Measurements from ENCODE around the gene C17orf107. TPM values are rescaled to one million over a fixed set of nuclear protein-coding genes. Genes with fewer than 3 reads are reported as not detected.

C17orf107 gene
- total RNA-seq, 1 experiment from 2014 or later: 2.1 TPM

GRCh38 chr17:4948931-4949320, 49.6 kb downstream of the C17orf107 start:
- Mint-ChIP-seq H3K36me3 (ENCODE audit: insufficient read depth, unreplicated experiment) (peaks cover 55% of the 10 kb centered on the region), H3K9me3 (ENCODE audit: low read depth, unreplicated experiment) (no peaks in the 10 kb centered on the region), H3K27ac (ENCODE audit: unreplicated experiment) (peak overlapping the region; percentile 69), H3K4me3 (ENCODE audit: low read depth, unreplicated experiment) (peak overlapping the region; percentile 89), H3K4me1 (ENCODE audit: low read depth, unreplicated experiment) (peaks cover 28% of the 10 kb centered on the region), H3K27me3 (ENCODE audit: unreplicated experiment) (no peaks in the 10 kb centered on the region)
- BruUV-seq (replicated peaks): no TSS peak
- TF ChIP-seq CTCF (IDR thresholded peaks at IDR 0.05; ENCODE audit: unreplicated experiment): no peak
- CTCF ChIA-PET: no interaction called here
- intact Hi-C loops (cut with micrococcal nuclease; ENCODE audit: unreplicated experiment): no loop called here
- DNase-seq: peak; percentile 85

- CTCF ChIA-PET: no interaction called here
- peak; percentile 57 for DNase-seq
- peak overlapping the region; percentile 89 for H3K4me3 Mint-ChIP-seq (ENCODE audit: low read depth, unreplicated experiment)
- peaks cover 27% of the 10 kb centered on the region for H3K4me1 Mint-ChIP-seq (ENCODE audit: low read depth, unreplicated experiment)
- H3K9me3 Mint-ChIP-seq (ENCODE audit: low read depth, unreplicated experiment): no peaks in the 10 kb centered on the region
- H3K36me3 Mint-ChIP-seq (ENCODE audit: insufficient read depth, unreplicated experiment): peaks cover 51% of the 10 kb centered on the region
- no TSS peak for BruUV-seq (replicated peaks)
- H3K27ac Mint-ChIP-seq (ENCODE audit: unreplicated experiment): no peak overlapping the region
- intact Hi-C loops (cut with micrococcal nuclease; ENCODE audit: unreplicated experiment): no loop called here
- H3K27me3 Mint-ChIP-seq (ENCODE audit: unreplicated experiment): no peaks in the 10 kb centered on the region
- no peak for TF ChIP-seq CTCF (IDR thresholded peaks at IDR 0.05; ENCODE audit: unreplicated experiment)
These were observed 50.2 kb downstream of the C17orf107 start for GRCh38 chr17:4949321-4950074.

GRCh38 chr17:4950075-4950745, 50.9 kb downstream of the C17orf107 start:
- peaks cover 44% of the 10 kb centered on the region for H3K36me3 Mint-ChIP-seq (ENCODE audit: insufficient read depth, unreplicated experiment)
- TSS peak; percentile 82 for BruUV-seq (replicated peaks)
- H3K27ac Mint-ChIP-seq (ENCODE audit: unreplicated experiment): peak overlapping the region; percentile 63
- TF ChIP-seq CTCF (IDR thresholded peaks at IDR 0.05; ENCODE audit: unreplicated experiment): no peak
- CTCF ChIA-PET: interaction anchor here (0.6 kb wide), 1 partner anchor 167 kb away, joined by 3 read pairs; no protein-coding TSS in a partner anchor
- peak; percentile 77 for DNase-seq
- intact Hi-C loops (cut with micrococcal nuclease; ENCODE audit: unreplicated experiment): no loop called here
- no peaks in the 10 kb centered on the region for H3K9me3 Mint-ChIP-seq (ENCODE audit: low read depth, unreplicated experiment)
- peak overlapping the region; percentile 89 for H3K4me3 Mint-ChIP-seq (ENCODE audit: low read depth, unreplicated experiment)
- no peaks in the 10 kb centered on the region for H3K27me3 Mint-ChIP-seq (ENCODE audit: unreplicated experiment)
- H3K4me1 Mint-ChIP-seq (ENCODE audit: low read depth, unreplicated experiment): peaks cover 20% of the 10 kb centered on the region

- Mint-ChIP-seq H3K4me3 (ENCODE audit: low read depth, unreplicated experiment) (peak within 1 kb of the TSS; percentile 89), H3K27me3 (ENCODE audit: unreplicated experiment) (no peaks in the 10 kb centered on the region), H3K27ac (ENCODE audit: unreplicated experiment) (peak within 1 kb of the TSS; percentile 63), H3K4me1 (ENCODE audit: low read depth, unreplicated experiment) (peaks cover 14% of the 10 kb centered on the region), H3K36me3 (ENCODE audit: insufficient read depth, unreplicated experiment) (peaks cover 42% of the 10 kb centered on the region), H3K9me3 (ENCODE audit: low read depth, unreplicated experiment) (peaks cover under 1% of the 10 kb centered on the region)
- intact Hi-C loops (cut with micrococcal nuclease; ENCODE audit: unreplicated experiment): no loop called here
- CTCF ChIA-PET: no interaction called here
- BruUV-seq (replicated peaks): no TSS peak
- TF ChIP-seq CTCF (IDR thresholded peaks at IDR 0.05; ENCODE audit: unreplicated experiment): no peak
- DNase-seq: no peak
These were observed 51.4 kb downstream of the C17orf107 start, which contains the start of gene ENO3 for GRCh38 chr17:4950746-4951204. Gene ENO3 (plus strand): TSS chr17:4951119. CDS start chr17:4951830, 711 bp downstream.
